GM12864 (cell line): ENCODE measurements around the gene CD2BP2.

Experiments used
- DNase-seq: peaks from one replicate; pipeline ENCODE4 v3.0.0-alpha.2; 2011; ENCODE audit warnings: low read depth
- H3K4me3 ChIP-seq: 2 replicates; pipeline ENCODE4 v1.5.1; 2011; ENCODE audit warnings: mild to moderate bottlenecking, low read depth, low read length, control low read depth
- CTCF ChIP-seq: IDR thresholded peaks from 2 replicates; pipeline ENCODE4 v1.5.1; 2011; ENCODE audit warnings: low read depth, mild to moderate bottlenecking, moderate library complexity, low read length, control low read depth, inconsistent platforms; ENCODE audit errors: missing control alignments

Gene CD2BP2

GRCh38 chr16:30371248-30371816 lies 16.2 kb upstream of the CD2BP2 start:
- peak overlapping the region; percentile 30 for H3K4me3 ChIP-seq
- DNase-seq, result no peak
- no peak for TF ChIP-seq CTCF

GRCh38 chr16:30370456-30371247 lies 15.5 kb upstream of the CD2BP2 start, which contains the start of gene TBC1D10B:
TSS of gene TBC1D10B (minus strand) at chr16:30370494. CDS start at chr16:30370183, 311 bp downstream.
- DNase-seq, result peak; percentile 100
- TF ChIP-seq CTCF, result no peak
- peak within 1 kb of the TSS; percentile 85 for H3K4me3 ChIP-seq

- no peak for DNase-seq
- peak overlapping the region; percentile 85 for H3K4me3 ChIP-seq
- no peak for TF ChIP-seq CTCF
These were observed 14.9 kb upstream of the CD2BP2 start for GRCh38 chr16:30369938-30370455.

- DNase-seq, result no peak
- TF ChIP-seq CTCF, result no peak
- peak overlapping the region; percentile 85 for H3K4me3 ChIP-seq
These were observed 14.2 kb upstream of the CD2BP2 start for GRCh38 chr16:30369091-30369937.

- H3K4me3 ChIP-seq, result peak overlapping the region; percentile 85
- TF ChIP-seq CTCF, result no peak
These were observed 13.6 kb upstream of the CD2BP2 start for GRCh38 chr16:30368792-30369090.

GRCh38 chr16:30368122-30368791 lies 13.1 kb upstream of the CD2BP2 start:
- TF ChIP-seq CTCF, result no peak
- H3K4me3 ChIP-seq, result peak overlapping the region; percentile 85
- no peak for DNase-seq

More at GRCh38 chr16:30368792-30369090, 13.6 kb upstream of the CD2BP2 start:
- DNase-seq, result no peak
